GM23248 (cell line): ENCODE results near the gene PSMD3. TPM values are rescaled to one million over a fixed set of nuclear protein-coding genes. Genes with fewer than 3 reads are reported as not detected.

Source experiments
- DNase-seq: peaks from one replicate; pipeline ENCODE4 v3.0.0-alpha.2; 2015
- H2AFZ ChIP-seq: fragments of 200-600 bp; sonication (generic); 2 replicates; pipeline ENCODE4 v1.6.1; 2016; ENCODE audit warnings: antibody characterized with exemption
- H3F3A ChIP-seq: fragments of 200-600 bp; sonication (generic); 2 replicates; pipeline ENCODE4 v1.6.1; 2016; ENCODE audit warnings: mild to moderate bottlenecking, antibody characterized with exemption, mixed run types; ENCODE audit not compliant: insufficient read depth
- H3K27ac ChIP-seq: fragments of 200-600 bp; sonication (generic); 2 replicates; pipeline ENCODE4 v1.5.1; 2016; ENCODE audit warnings: mild to moderate bottlenecking
- H3K27me3 ChIP-seq: fragments of 200-600 bp; sonication (generic); replicated peaks from 2 replicates; pipeline ENCODE4 v1.6.1; 2016; ENCODE audit warnings: mild to moderate bottlenecking; ENCODE audit not compliant: insufficient read depth
- H3K36me3 ChIP-seq: fragments of 200-600 bp; sonication (generic); 2 replicates; pipeline ENCODE4 v1.6.1; 2016; ENCODE audit warnings: low read depth, mild to moderate bottlenecking
- H3K4me1 ChIP-seq: fragments of 200-600 bp; sonication (generic); 2 replicates; pipeline ENCODE4 v1.6.1; 2016; ENCODE audit warnings: mild to moderate bottlenecking; ENCODE audit not compliant: insufficient read depth
- H3K4me2 ChIP-seq: fragments of 200-600 bp; sonication (generic); one replicate; pipeline ENCODE4 v1.6.1; 2016; ENCODE audit warnings: mild to moderate bottlenecking; ENCODE audit not compliant: unreplicated experiment
- H3K4me3 ChIP-seq: fragments of 200-600 bp; sonication (generic); 2 replicates; pipeline ENCODE4 v1.5.1; 2016; ENCODE audit warnings: mild to moderate bottlenecking
- H3K79me2 ChIP-seq: fragments of 200-600 bp; sonication (generic); 2 replicates; pipeline ENCODE4 v1.6.1; 2016; ENCODE audit warnings: mild to moderate bottlenecking; ENCODE audit not compliant: insufficient read depth
- H3K9ac ChIP-seq: fragments of 200-600 bp; sonication (generic); 2 replicates; pipeline ENCODE4 v1.6.1; 2016; ENCODE audit warnings: mild to moderate bottlenecking
- H3K9me2 ChIP-seq: fragments of 200-600 bp; sonication (generic); 2 replicates; pipeline ENCODE4 v1.6.1; 2016; ENCODE audit warnings: mixed run types, mild to moderate bottlenecking, moderate library complexity; ENCODE audit not compliant: insufficient read depth
- H3K9me3 ChIP-seq: fragments of 200-600 bp; sonication (generic); one replicate; pipeline ENCODE4 v1.6.1; 2017; ENCODE audit warnings: low read depth
- H4K20me1 ChIP-seq: fragments of 200-600 bp; sonication (generic); 2 replicates; pipeline ENCODE4 v1.6.0; 2016; ENCODE audit not compliant: insufficient read depth
- EZH2 ChIP-seq: fragments of 200-600 bp; sonication (generic); IDR thresholded peaks from 2 replicates; pipeline ENCODE4 v1.6.1; 2018; ENCODE audit warnings: antibody characterized with exemption, mild to moderate bottlenecking; ENCODE audit not compliant: insufficient read depth, poor library complexity, severe bottlenecking
- EZH2phosphoT487 ChIP-seq: fragments of 200-600 bp; sonication (generic); IDR thresholded peaks from 2 replicates; pipeline ENCODE4 v1.6.1; 2018; ENCODE audit warnings: antibody characterized with exemption, moderate library complexity, mild to moderate bottlenecking, low read depth; ENCODE audit not compliant: insufficient read depth
- WGBS, 2 experiments: methylation state at CpG; one replicate each; pipeline ENCODE4 v1.1.6; 2015 to 2017; ENCODE audit warnings: low lambda C conversion rate in 2 of 2, low coverage in 1 of 2; ENCODE audit errors: missing lambda C conversion rate in 2 of 2; 5-methylcytosine and 5-hydroxymethylcytosine counted together
- in situ Hi-C: fragments of 300-500 bp; cut with MboI; formaldehyde crosslinking; loops from 2 replicates; pipeline ENCODE4 v1.15.0; 2020
- polyA plus RNA-seq: library from polyadenylated mRNA; unstranded; fragments of >200 nt; fragmentation: Nextera tagmentation; extraction: Ambion mirVana; gene quantifications from 2 replicates; pipeline ENCODE4 v1.2.1, GENCODE V29; 2016
- total RNA-seq: library from RNA; depleted of rRNA; stranded (reverse); fragments of >200 nt; shearing (Covaris generic); gene quantifications from 2 replicates; pipeline ENCODE4 v1.2.3, GENCODE V29; 2014

PSMD3 gene
- total and polyA plus RNA-seq, 2 experiments from 2014 or later, result 102 to 116 TPM

DNA sequence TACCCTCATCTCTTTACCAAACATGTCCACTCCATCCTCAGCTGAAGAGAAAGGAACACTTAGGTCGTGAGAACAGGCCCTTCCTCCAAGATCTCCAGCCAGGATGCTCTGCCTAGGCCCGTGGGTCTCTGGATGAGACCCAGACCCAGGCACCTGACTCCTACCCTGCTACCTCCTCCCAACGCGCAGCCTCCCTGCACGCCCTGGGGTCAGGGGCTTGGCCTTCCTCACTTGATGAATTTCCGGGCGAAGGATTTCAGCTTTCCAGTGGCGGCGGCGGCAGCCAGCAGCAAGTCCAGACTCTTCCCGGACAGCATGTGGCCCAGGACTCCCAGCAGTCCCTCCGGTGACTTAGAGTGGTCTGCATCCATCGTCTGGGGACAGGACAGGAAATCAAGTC, 48.0 kb downstream of the PSMD3 start:
- WGBS, 2 experiments, result 87% methylated on average over 13 of the region's 13 CpGs
- TF ChIP-seq EZH2 (no peak), EZH2phosphoT487 (no peak)
- Histone ChIP-seq H4K20me1 (no peaks in the 10 kb centered on the region), H3K4me3 (no peak overlapping the region), H3K27me3 (no peaks in the 10 kb centered on the region), H2AFZ (no peak overlapping the region), H3K36me3 (no peaks in the 10 kb centered on the region; the same call in 1 of the 2 replicates), H3K9me2 (no peaks in the 10 kb centered on the region), H3K4me2 (no peak overlapping the region), H3K79me2 (no peaks in the 10 kb centered on the region), H3K9ac (no peak overlapping the region), H3K4me1 (0 out of 2 replicates have a peak, but pooled peaks cover 6% of the 10 kb centered on the region), H3K9me3 (no peaks in the 10 kb centered on the region), H3F3A (peaks cover 9% of the 10 kb centered on the region; the same call in 1 of the 2 replicates), H3K27ac (no peak overlapping the region)
- DNase-seq, result no peak
- in situ Hi-C loops, result no loop called here

- DNase-seq, result no peak
- Histone ChIP-seq H3K4me3 (no peak overlapping the region), H3K9me2 (no peaks in the 10 kb centered on the region), H3K36me3 (no peaks in the 10 kb centered on the region; the same call in 1 of the 2 replicates), H4K20me1 (no peaks in the 10 kb centered on the region), H3K4me1 (no peaks in the 10 kb centered on the region), H2AFZ (no peak overlapping the region), H3K4me2 (no peak overlapping the region), H3K9ac (no peak overlapping the region), H3K9me3 (no peaks in the 10 kb centered on the region), H3K27ac (no peak overlapping the region), H3K79me2 (no peaks in the 10 kb centered on the region), H3K27me3 (no peaks in the 10 kb centered on the region), H3F3A (peaks cover 6% of the 10 kb centered on the region; the same call in 1 of the 2 replicates)
- in situ Hi-C loops, result no loop called here
- 98 to 99% methylated on average over 11 of the region's 11 CpGs for WGBS, 2 experiments
- TF ChIP-seq EZH2 (no peak), EZH2phosphoT487 (no peak)
Observed at GRCh38 chr17:40031706-40032105, 51.1 kb downstream of the PSMD3 start.

DNA sequence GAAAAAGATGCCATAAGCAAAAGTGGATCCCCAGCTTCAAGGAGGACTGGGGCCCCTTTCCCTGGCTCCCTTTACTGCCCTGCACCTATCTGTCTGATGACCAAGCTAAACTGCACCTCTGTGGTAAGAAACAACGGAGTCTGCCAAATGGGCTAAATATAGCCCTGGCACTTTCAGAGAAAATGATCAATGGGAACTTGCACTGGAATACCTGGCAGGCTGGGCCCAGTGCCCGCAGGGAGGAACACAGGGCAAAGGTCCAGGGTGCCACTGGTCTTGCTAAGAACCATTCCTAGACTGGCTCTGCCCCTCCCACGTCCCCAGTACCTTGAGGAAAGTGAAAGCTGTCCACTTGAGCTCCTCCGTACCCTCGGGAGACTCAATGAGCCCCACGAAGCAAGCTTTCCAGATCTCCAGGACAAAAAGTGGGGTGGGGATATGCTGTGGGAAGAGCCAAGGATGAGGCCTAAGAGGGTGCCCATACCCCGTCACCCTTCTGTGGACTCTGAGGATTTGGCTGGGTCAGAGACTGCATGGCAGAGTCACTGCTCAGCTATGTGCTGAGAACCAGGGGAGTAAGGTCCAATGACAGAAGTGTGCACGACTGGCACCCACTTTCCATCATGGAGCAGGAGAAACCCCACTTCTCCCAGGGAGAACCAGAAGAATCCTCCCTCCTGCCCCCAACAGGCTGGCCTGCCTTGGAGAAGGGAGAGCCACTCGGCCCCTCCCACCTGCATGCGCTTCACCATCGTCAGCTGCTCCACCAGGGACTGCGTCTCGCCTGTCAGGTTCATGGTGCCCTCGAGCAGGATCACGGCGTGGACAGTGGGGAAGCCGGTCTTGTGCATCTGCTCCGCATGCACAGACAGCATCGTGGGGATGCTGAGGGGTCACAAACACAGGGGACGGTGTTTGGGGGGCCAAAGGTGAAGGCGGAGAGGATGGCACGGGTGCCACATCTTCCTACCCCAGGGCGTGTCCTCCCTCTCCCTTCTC, 52.0 kb downstream of the PSMD3 start:
- Histone ChIP-seq H3K79me2 (no peaks in the 10 kb centered on the region), H3K27ac (no peak overlapping the region), H3K9me2 (no peaks in the 10 kb centered on the region), H3K4me1 (no peaks in the 10 kb centered on the region), H3K9me3 (no peaks in the 10 kb centered on the region), H2AFZ (no peak overlapping the region), H3F3A (peaks cover 5% of the 10 kb centered on the region; the same call in 1 of the 2 replicates), H3K9ac (no peak overlapping the region), H4K20me1 (no peaks in the 10 kb centered on the region), H3K27me3 (no peaks in the 10 kb centered on the region), H3K36me3 (no peaks in the 10 kb centered on the region; the same call in 1 of the 2 replicates), H3K4me3 (no peak overlapping the region), H3K4me2 (no peak overlapping the region)
- DNase-seq, result no peak
- TF ChIP-seq EZH2, result no peak
- in situ Hi-C loops, result no loop called here
- WGBS, 2 experiments, result 90 to 92% methylated on average over 23 of the region's 23 CpGs

- H4K20me1 ChIP-seq, result no peaks in the 10 kb centered on the region
- no peak overlapping the region for H3K9ac ChIP-seq
- 83 to 88% methylated on average over 7 to 8 of the region's 8 CpGs for WGBS, 2 experiments
- TF ChIP-seq EZH2, result no peak
- no peak for TF ChIP-seq EZH2phosphoT487
- no peak overlapping the region for H3K4me3 ChIP-seq
- H3K27me3 ChIP-seq, result no peaks in the 10 kb centered on the region
- DNase-seq, result no peak
- no peaks in the 10 kb centered on the region for H3K9me2 ChIP-seq
- no peaks in the 10 kb centered on the region for H3K79me2 ChIP-seq
- no peak overlapping the region for H3K4me2 ChIP-seq
- no peaks in the 10 kb centered on the region; the same call in 1 of the 2 replicates for H3F3A ChIP-seq
- in situ Hi-C loops, result no loop called here
- no peaks in the 10 kb centered on the region for H3K9me3 ChIP-seq
- H3K36me3 ChIP-seq, result no peaks in the 10 kb centered on the region; the same call in 1 of the 2 replicates
- no peak overlapping the region for H3K27ac ChIP-seq
- no peak overlapping the region for H2AFZ ChIP-seq
- H3K4me1 ChIP-seq, result peaks cover 1% of the 10 kb centered on the region; the same call in 1 of the 2 replicates
Observed at GRCh38 chr17:40033339-40033738, 52.7 kb downstream of the PSMD3 start.
